T-helper 2 cell treated with Interferon-gamma antibody and Interleukin-4, amounts not matched to agents 100 ng/mL and 5 ng/mL, for 36 hours (primary cell): ENCODE data around the gene NUTM2E. TPM values are rescaled to one million over a fixed set of nuclear protein-coding genes. Genes with fewer than 3 reads are reported as not detected.
"Not testable (repeated sequence)": the region's sequence is repeated elsewhere in the genome, so short reads cannot be mapped to it uniquely, and the experiment has no call there.

Experiments
- intact Hi-C: fragments of 100-400 bp; cut with micrococcal nuclease; formaldehyde crosslinking; loops from one replicate; pipeline ENCODE4 v1.15.1; 2023
- total RNA-seq: library from RNA; stranded (reverse); gene quantifications from 2 replicates; pipeline ENCODE4 v1.2.3, GENCODE V29; 2022

NUTM2E gene
- total RNA-seq, 1 donor from 2014 or later: 0.11 TPM

DNA sequence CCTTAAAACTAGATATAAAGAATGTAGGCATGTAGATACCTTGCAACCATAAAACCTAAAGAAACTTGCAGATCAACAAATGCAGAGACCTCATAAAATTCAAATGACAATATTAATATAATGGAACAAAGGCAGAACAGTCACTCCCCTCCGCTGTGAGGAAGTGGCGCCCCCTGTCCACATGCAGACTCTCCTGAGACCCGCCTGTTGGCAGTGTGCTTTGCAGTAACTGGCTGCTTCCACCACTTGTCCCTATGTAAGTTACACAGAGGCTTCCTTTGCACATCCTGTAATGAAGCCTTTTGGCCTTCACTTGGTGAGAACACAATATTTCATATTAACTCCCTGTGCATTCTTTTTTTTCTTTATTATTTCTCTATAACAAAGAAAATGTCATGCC, 36.3 kb downstream of the NUTM2E start:
- intact Hi-C loops: not testable (repeated sequence)

GRCh38 chr10:79866903-79867551, 40.5 kb downstream of the NUTM2E start:
- intact Hi-C loops: not testable (repeated sequence)

- intact Hi-C loops: not testable (repeated sequence)
Measured at GRCh38 chr10:79868023-79868422, 41.5 kb downstream of the NUTM2E start.

DNA sequence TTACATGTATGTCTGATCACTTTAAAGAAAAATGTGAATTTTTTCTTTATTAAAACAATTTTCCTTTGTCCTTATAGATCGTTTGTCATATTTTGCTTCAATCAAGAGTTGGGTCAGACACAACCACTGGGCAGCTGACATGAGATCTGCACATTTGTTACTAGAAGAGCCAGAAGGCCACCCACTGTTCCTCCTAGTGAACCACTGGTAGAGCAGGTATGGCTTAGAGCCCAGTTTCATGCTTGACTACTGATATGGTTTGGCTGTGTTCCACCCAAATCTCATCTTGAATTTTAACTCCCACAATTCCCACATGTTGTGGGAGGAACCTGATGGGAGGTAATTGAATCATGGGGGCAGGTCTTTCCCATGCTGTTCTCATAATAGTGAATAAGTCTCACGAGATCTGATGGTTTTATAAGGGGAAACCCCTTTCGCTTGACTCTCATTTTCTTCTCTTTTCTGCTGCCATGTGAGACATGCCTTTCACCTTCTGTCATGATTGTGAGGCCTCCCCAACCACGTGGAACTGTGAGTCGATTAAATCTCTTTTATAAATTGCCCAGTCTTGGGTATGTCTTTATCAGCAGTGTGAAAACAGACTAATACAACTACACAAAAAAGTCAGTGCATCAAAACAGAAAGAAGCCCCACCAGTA, 43.0 kb downstream of the NUTM2E start:
- intact Hi-C loops: not testable (repeated sequence)

DNA sequence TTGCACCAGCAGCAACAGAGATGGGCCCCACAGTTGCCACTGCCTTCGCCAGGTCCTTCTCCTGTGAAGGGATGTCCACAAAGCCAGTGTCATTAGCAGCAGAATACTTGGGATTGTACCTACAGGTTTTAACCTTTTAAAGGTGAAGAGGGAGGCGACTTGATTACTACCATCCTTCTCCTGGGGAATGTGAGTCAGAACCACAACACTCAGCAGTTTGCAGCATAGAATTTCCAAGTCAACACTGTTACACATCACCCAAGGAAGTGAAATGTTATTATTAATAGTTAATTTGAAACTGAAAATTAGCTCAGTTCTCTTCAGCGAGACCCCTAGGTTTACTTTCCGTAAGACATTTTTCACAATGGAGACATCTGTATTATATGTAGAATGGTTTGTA, 45.2 kb downstream of the NUTM2E start:
- intact Hi-C loops: not testable (repeated sequence)

Other genes starting within 250 kb of the NUTM2E start
- gene SFTPA1, start 215.8 kb upstream of the NUTM2E start, total RNA-seq: not detected in 2 replicates
- gene NUTM2B, start 123.5 kb upstream of the NUTM2E start, total RNA-seq: 1.5 and 1.7 TPM in 2 replicates
- gene SFTPD, start 122.4 kb downstream of the NUTM2E start, total RNA-seq: not detected in 2 replicates